Astrocyte (in vitro differentiated cells and primary cell): Measurements from ENCODE around the gene NT5C. TPM values are rescaled to one million over a fixed set of nuclear protein-coding genes. Genes with fewer than 3 reads are reported as not detected.
A peak's percentile ranks its signal among the peaks of the same experiment; 100 is the strongest.
"Not testable (repeated sequence)": the region's sequence is repeated elsewhere in the genome, so short reads cannot be mapped to it uniquely, and the experiment has no call there.

Experiments
- DNase-seq: peaks from one replicate; pipeline ENCODE4 v3.0.0-alpha.2; 2010; ENCODE audit warnings: low read depth
- FAIRE-seq: peaks from 2 replicates; lab custom pipeline; 2011; peaks lifted over from hg19 to GRCh38; lab: Jason Lieb, UNC
- H2AFZ ChIP-seq: 2 replicates; pipeline ENCODE4 v1.6.0; 2012; ENCODE audit warnings: low read depth, low read length, inconsistent platforms
- H3K27ac ChIP-seq: 2 replicates; pipeline ENCODE4 v1.5.1; 2011; ENCODE audit warnings: low read depth, low read length, inconsistent platforms
- H3K27me3 ChIP-seq: 2 replicates; pipeline ENCODE4 v1.6.0; 2011; ENCODE audit warnings: low read length, inconsistent platforms; ENCODE audit not compliant: insufficient read depth
- H3K36me3 ChIP-seq: 2 replicates; pipeline ENCODE4 v1.5.1; 2011; ENCODE audit warnings: low read length, inconsistent platforms; ENCODE audit not compliant: insufficient read depth
- H3K4me1 ChIP-seq: 2 replicates; pipeline ENCODE4 v1.5.1; 2011; ENCODE audit warnings: low read length, inconsistent platforms; ENCODE audit not compliant: insufficient read depth
- H3K4me2 ChIP-seq: 2 replicates; pipeline ENCODE4 v1.6.0; 2012; ENCODE audit warnings: low read length, inconsistent platforms
- H3K4me3 ChIP-seq: 2 replicates; pipeline ENCODE4 v1.5.1; 2011; ENCODE audit warnings: low read depth, mild to moderate bottlenecking, low read length, inconsistent platforms; ENCODE audit not compliant: insufficient read depth
- H3K79me2 ChIP-seq: 2 replicates; pipeline ENCODE4 v1.6.0; 2012; ENCODE audit warnings: mild to moderate bottlenecking, low read length, inconsistent platforms; ENCODE audit not compliant: insufficient read depth
- H3K9ac ChIP-seq: 2 replicates; pipeline ENCODE4 v1.6.0; 2012; ENCODE audit warnings: mild to moderate bottlenecking, low read length, inconsistent platforms
- H3K9me3 ChIP-seq: 2 replicates; pipeline ENCODE4 v1.5.1; 2012; ENCODE audit warnings: low read depth, mild to moderate bottlenecking, low read length, inconsistent platforms; ENCODE audit not compliant: insufficient read depth
- H4K20me1 ChIP-seq: 2 replicates; pipeline ENCODE4 v1.6.0; 2012; ENCODE audit warnings: low read length, inconsistent platforms; ENCODE audit not compliant: insufficient read depth
- H3K27ac Mint-ChIP-seq: one replicate; pipeline ENCODE4 v1.8.0; 2021; ENCODE audit warnings: mild to moderate bottlenecking, mixed read lengths; ENCODE audit not compliant: unreplicated experiment
- H3K27me3 Mint-ChIP-seq: one replicate; pipeline ENCODE4 v1.8.0; 2021; ENCODE audit warnings: low read depth, mixed read lengths; ENCODE audit not compliant: unreplicated experiment
- H3K36me3 Mint-ChIP-seq: one replicate; pipeline ENCODE4 v1.8.0; 2021; ENCODE audit warnings: low read depth, mixed read lengths; ENCODE audit not compliant: unreplicated experiment
- H3K4me1 Mint-ChIP-seq: one replicate; pipeline ENCODE4 v1.8.0; 2021; ENCODE audit warnings: low read depth, mixed read lengths; ENCODE audit not compliant: unreplicated experiment
- H3K4me3 Mint-ChIP-seq: one replicate; pipeline ENCODE4 v1.8.0; 2021; ENCODE audit warnings: mild to moderate bottlenecking, moderate library complexity, mixed read lengths; ENCODE audit not compliant: unreplicated experiment
- H3K9me3 Mint-ChIP-seq: one replicate; pipeline ENCODE4 v1.8.0; 2021; ENCODE audit warnings: mild to moderate bottlenecking, mixed read lengths; ENCODE audit not compliant: unreplicated experiment
- CTCF ChIP-seq: IDR thresholded peaks from 2 replicates; pipeline ENCODE4 v1.5.1; 2011; ENCODE audit warnings: low read depth, mild to moderate bottlenecking, inconsistent platforms, low read length, moderate library complexity; ENCODE audit not compliant: insufficient read depth
- EZH2 ChIP-seq: IDR thresholded peaks from 2 replicates; pipeline ENCODE4 v1.6.1; 2012; ENCODE audit warnings: mild to moderate bottlenecking, low read length, inconsistent platforms; ENCODE audit not compliant: insufficient read depth
- total RNA-seq: library from RNA; stranded (reverse); gene quantifications from 2 replicates; pipeline ENCODE4 v1.2.1, GENCODE V29; 2021

The NT5C gene
- total RNA-seq, 1 donor from 2014 or later, result 29.5 TPM

- H3K4me1 ChIP-seq, result peaks cover 8% of the 10 kb centered on the region
- FAIRE-seq (no peak), DNase-seq (no peak)
- H3K9me3 ChIP-seq, result no peaks in the 10 kb centered on the region
- no peaks in the 10 kb centered on the region for H3K9me3 Mint-ChIP-seq
- no peak overlapping the region for H3K9ac ChIP-seq
- H3K27me3 ChIP-seq, result no peaks in the 10 kb centered on the region
- H4K20me1 ChIP-seq, result peaks cover 13% of the 10 kb centered on the region
- H3K4me3 Mint-ChIP-seq, result no peak overlapping the region
- H3K4me1 Mint-ChIP-seq, result peaks cover 4% of the 10 kb centered on the region
- H2AFZ ChIP-seq, result no peak overlapping the region
- H3K79me2 ChIP-seq, result peaks cover 17% of the 10 kb centered on the region
- H3K27ac ChIP-seq, result no peak overlapping the region
- H3K27me3 Mint-ChIP-seq, result no peaks in the 10 kb centered on the region
- H3K4me2 ChIP-seq, result no peak overlapping the region
- TF ChIP-seq CTCF (no peak), EZH2 (no peak)
- peaks cover 28% of the 10 kb centered on the region for H3K36me3 ChIP-seq
- peaks cover 5% of the 10 kb centered on the region for H3K36me3 Mint-ChIP-seq
- no peak overlapping the region for H3K4me3 ChIP-seq
- no peak overlapping the region for H3K27ac Mint-ChIP-seq
These were observed 3.9 kb upstream of the NT5C start for GRCh38 chr17:75135452-75135851.

GRCh38 chr17:75133607-75134347 lies 2.2 kb upstream of the NT5C start:
- H2AFZ ChIP-seq, H3K4me3 ChIP-seq, H3K27me3 Mint-ChIP-seq, H3K27me3 ChIP-seq, H3K36me3 Mint-ChIP-seq, DNase-seq, H3K9me3 Mint-ChIP-seq, H3K27ac ChIP-seq, H3K4me1 Mint-ChIP-seq, H3K9ac ChIP-seq, FAIRE-seq, H3K9me3 ChIP-seq, H3K4me2 ChIP-seq, H3K4me3 Mint-ChIP-seq: not testable (repeated sequence)
- H3K4me1 ChIP-seq, result peaks cover 12% of the 10 kb centered on the region
- peaks cover 28% of the 10 kb centered on the region for H3K79me2 ChIP-seq
- peaks cover 23% of the 10 kb centered on the region for H3K36me3 ChIP-seq
- peak overlapping the region; percentile 58 for H3K27ac Mint-ChIP-seq
- peaks cover 18% of the 10 kb centered on the region for H4K20me1 ChIP-seq

- Mint-ChIP-seq H3K27me3 (no peaks in the 10 kb centered on the region), H3K4me1 (peaks cover 6% of the 10 kb centered on the region), H3K4me3 (no peak overlapping the region), H3K27ac (no peak overlapping the region), H3K36me3 (no peaks in the 10 kb centered on the region), H3K9me3 (no peaks in the 10 kb centered on the region)
- DNase-seq (no peak), FAIRE-seq (no peak)
- H3K36me3 ChIP-seq, result peaks cover 19% of the 10 kb centered on the region
- no peak overlapping the region for H3K4me3 ChIP-seq
- TF ChIP-seq EZH2, result no peak
- no peak for TF ChIP-seq CTCF
- peaks cover 12% of the 10 kb centered on the region for H3K4me1 ChIP-seq
- H3K9ac ChIP-seq, result no peak overlapping the region
- H3K27me3 ChIP-seq, result no peaks in the 10 kb centered on the region
- H3K79me2 ChIP-seq, result peaks cover 24% of the 10 kb centered on the region
- no peak overlapping the region for H2AFZ ChIP-seq
- H4K20me1 ChIP-seq, result peaks cover 18% of the 10 kb centered on the region
- H3K4me2 ChIP-seq, result no peak overlapping the region
- no peaks in the 10 kb centered on the region for H3K9me3 ChIP-seq
- H3K27ac ChIP-seq, result no peak overlapping the region
These were observed 1.5 kb upstream of the NT5C start for GRCh38 chr17:75133001-75133400.

GRCh38 chr17:75132018-75133000 lies 767 bp upstream of the NT5C start:
- peak overlapping the region; percentile 93 for H3K27ac Mint-ChIP-seq
- not testable (repeated sequence) for FAIRE-seq, H3K27me3 Mint-ChIP-seq, H3K9me3 ChIP-seq, H3K9me3 Mint-ChIP-seq, H3K27me3 ChIP-seq, H3K36me3 Mint-ChIP-seq, H3K4me1 Mint-ChIP-seq, DNase-seq
- Histone ChIP-seq H4K20me1 (peaks cover 18% of the 10 kb centered on the region), H3K4me1 (peaks cover 12% of the 10 kb centered on the region), H3K4me2 (peak overlapping the region; percentile 88), H3K36me3 (peaks cover 19% of the 10 kb centered on the region), H3K9ac (peak overlapping the region; percentile 89), H3K4me3 (peak overlapping the region; percentile 73), H3K27ac (peak overlapping the region; percentile 63), H2AFZ (peak overlapping the region; percentile 96), H3K79me2 (peaks cover 24% of the 10 kb centered on the region)
- H3K4me3 Mint-ChIP-seq, result peak overlapping the region; percentile 87
